Epithelial cell of esophagus (primary cell): ENCODE measurements around the gene GNAT1.

Experiments
- DNase-seq: peaks from one replicate; pipeline ENCODE4 v3.0.0; 2010; ENCODE audit warnings: low read depth
- H3K4me3 ChIP-seq: 2 replicates; pipeline ENCODE4 v1.5.1; 2011; ENCODE audit warnings: mild to moderate bottlenecking, low read length, control low read depth
- CTCF ChIP-seq: IDR thresholded peaks from 2 replicates; pipeline ENCODE4 v1.5.1; 2011; ENCODE audit warnings: low read depth, mild to moderate bottlenecking, low read length, control low read depth, inconsistent platforms; ENCODE audit not compliant: insufficient read depth; ENCODE audit errors: missing control alignments

The GNAT1 gene

GRCh38 chr3:50190936-50191660, at the start of gene GNAT1:
Gene GNAT1, plus strand, starts transcription at chr3:50191610. Its CDS starts 116 bp downstream, at chr3:50191726.
- no peak within 1 kb of the TSS for H3K4me3 ChIP-seq
- DNase-seq, result no peak
- TF ChIP-seq CTCF, result no peak

GRCh38 chr3:50146316-50146901, 45.0 kb upstream of the GNAT1 start:
- H3K4me3 ChIP-seq, result no peak overlapping the region

GRCh38 chr3:50147016-50147415, 44.4 kb upstream of the GNAT1 start:
- DNase-seq, result no peak
- TF ChIP-seq CTCF, result no peak
- H3K4me3 ChIP-seq, result no peak overlapping the region

More at GRCh38 chr3:50146316-50146901, 45.0 kb upstream of the GNAT1 start:
- peak; percentile 80 for DNase-seq
- TF ChIP-seq CTCF, result no peak

- no peak for DNase-seq
- no peak overlapping the region for H3K4me3 ChIP-seq
- no peak for TF ChIP-seq CTCF
Observed at GRCh38 chr3:50147447-50147846, 44.0 kb upstream of the GNAT1 start.

GRCh38 chr3:50147861-50148260, 43.5 kb upstream of the GNAT1 start:
- no peak for TF ChIP-seq CTCF
- DNase-seq, result no peak
- H3K4me3 ChIP-seq, result no peak overlapping the region

GRCh38 chr3:50150404-50150750, 41.0 kb upstream of the GNAT1 start:
- H3K4me3 ChIP-seq, result no peak overlapping the region
- TF ChIP-seq CTCF, result no peak
- no peak for DNase-seq
